GM18951 (cell line): Measurements from ENCODE around the gene NRSN2.
"Not testable (repeated sequence)": the region's sequence is repeated elsewhere in the genome, so short reads cannot be mapped to it uniquely, and the experiment has no call there.

ENCODE experiments used
- POLR2A ChIP-seq: IDR thresholded peaks from 4 replicates; pipeline ENCODE4 v1.6.1; 2011; ENCODE audit warnings: mild to moderate bottlenecking; ENCODE audit not compliant: insufficient read length, insufficient read depth; ENCODE audit errors: extremely low read depth
- in situ Hi-C: fragments of 300-500 bp; cut with MboI; formaldehyde crosslinking; loops from one replicate; pipeline ENCODE4 v1.12.0; 2022; ENCODE audit warnings: low sequenced_read_pairs, mixed read lengths, inconsistent platforms; ENCODE audit not compliant: unreplicated experiment

The NRSN2 gene

DNA sequence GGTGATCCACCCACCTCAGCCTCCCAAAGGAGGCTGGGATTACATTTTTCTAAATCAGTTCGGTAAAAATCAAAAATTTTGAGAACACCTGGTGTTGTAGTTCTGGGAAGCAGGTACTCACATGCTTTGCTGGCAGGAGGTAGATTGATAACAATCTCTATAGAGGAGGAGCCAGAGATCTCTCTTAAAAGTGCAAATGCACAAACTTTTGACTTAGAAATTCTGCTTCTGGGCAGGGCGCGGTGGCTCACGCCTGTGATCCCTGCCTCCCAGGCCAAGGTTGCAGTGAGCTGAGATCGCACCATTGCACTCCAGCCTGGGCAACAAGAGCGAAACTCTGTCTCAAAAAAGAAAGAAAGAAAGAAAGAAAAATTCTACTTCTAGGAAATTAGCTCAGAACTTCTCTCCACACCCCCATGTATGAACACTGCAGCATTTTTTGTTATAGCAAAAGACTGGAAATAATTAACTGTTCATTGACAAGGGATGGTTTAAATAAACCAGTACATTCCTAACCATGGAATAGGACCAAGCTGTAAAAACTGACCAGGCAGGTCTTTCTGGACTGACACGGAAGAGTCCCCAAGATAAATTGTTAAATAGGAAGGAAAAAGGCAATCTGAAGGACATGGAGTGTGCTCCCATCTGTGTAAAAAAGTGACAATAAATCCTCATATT lies 19.3 kb downstream of the NRSN2 start:
- in situ Hi-C loops = no loop called here
- TF ChIP-seq POLR2A = no peak

DNA sequence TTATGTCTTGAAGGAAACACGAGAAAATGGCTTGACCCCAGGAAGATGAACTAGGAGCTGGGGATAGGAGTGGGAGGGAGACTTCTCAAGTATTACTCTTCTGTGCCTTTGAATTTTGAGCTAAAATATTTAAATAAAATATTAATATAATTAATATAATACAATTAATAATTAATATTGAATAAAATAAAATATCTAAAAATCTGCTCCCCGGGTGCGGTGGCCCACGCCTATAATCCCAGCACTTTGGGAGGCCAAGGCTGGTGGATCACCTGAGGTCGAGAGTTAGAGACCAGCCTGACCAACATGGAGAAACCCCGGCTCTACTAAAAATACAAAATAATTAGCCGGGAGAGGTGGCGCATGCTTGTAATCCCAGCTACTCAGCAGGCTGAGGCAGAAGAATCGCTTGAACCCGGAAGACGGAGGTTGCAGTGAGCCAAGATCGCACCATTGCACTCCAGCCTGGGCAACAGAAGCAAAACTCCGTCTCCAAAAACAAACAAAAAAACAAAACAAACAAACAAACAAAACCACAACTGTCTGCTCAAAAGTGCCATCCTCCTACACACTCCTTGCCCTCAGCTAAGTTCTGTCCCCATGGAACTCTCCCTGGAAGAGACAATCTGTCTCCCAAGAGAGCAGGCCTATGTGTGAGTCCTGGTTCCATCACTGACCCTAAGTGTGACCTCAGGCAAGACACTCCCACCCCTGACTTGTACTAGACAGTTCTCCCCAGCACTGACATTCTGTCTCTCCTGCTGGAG lies 20.0 kb downstream of the NRSN2 start:
- TF ChIP-seq POLR2A = no peak
- in situ Hi-C loops = no loop called here

DNA sequence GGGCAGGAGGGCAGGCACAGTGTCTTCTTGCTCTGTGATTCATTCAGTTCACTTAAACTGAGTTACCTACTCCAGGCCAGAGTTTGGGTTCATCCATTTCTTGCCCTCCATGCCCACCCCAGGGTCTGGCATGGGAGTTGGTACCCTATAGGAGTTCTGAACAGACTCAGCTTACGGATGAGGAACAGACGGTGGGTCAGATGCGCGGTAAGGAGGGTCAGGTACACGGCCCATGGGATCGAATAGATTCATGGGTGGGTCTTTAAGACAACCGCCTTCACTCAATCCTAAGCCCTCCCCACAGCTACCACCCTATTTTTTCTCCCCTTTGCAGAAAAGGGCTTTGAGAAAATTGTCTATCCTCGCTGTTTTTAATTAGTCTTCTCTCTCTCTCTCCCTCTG lies 20.6 kb downstream of the NRSN2 start:
- in situ Hi-C loops = no loop called here
- TF ChIP-seq POLR2A = no peak

DNA sequence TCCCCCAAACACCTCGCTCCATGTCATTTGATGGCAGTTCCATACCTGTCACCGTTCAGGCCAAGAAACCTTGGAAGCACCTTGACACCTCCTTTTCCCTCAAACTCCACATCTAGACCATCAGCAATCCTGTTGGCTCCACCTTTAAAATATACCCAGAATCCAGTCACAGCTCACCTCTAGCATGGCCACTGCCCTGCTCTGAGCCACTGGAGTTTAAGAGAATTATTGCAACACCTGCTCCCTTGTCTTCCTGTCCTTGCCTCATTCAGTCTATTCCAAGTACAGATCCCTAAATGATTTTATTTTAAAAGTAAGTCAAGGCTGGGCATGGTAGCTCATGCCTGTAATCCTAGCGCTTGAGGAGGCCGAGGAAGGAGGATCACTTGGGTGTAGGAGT lies 22.0 kb downstream of the NRSN2 start:
- TF ChIP-seq POLR2A = no peak
- in situ Hi-C loops = no loop called here

DNA sequence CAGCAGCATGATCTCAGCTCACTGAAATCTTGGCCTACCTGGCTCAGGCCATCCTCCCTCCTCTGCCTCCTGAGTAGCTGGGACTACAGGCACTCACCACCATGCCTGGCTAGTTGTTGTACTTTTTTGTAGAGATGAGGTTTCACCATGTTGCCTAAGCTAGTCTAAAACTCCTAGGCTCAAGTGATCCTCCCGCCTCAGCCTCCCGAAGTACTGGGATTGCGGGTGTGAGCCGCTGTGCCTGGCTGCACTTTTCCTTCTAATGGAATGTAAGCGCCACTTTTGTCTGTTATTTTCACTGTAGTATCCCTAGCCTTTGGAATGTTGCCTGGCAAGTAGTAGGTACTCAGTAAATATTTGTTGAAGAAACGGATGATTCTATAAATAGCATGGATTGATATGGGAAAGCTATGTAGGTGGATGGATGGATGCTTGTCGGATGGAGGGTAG lies 23.3 kb downstream of the NRSN2 start:
- no peak for TF ChIP-seq POLR2A
- in situ Hi-C loops = no loop called here

DNA sequence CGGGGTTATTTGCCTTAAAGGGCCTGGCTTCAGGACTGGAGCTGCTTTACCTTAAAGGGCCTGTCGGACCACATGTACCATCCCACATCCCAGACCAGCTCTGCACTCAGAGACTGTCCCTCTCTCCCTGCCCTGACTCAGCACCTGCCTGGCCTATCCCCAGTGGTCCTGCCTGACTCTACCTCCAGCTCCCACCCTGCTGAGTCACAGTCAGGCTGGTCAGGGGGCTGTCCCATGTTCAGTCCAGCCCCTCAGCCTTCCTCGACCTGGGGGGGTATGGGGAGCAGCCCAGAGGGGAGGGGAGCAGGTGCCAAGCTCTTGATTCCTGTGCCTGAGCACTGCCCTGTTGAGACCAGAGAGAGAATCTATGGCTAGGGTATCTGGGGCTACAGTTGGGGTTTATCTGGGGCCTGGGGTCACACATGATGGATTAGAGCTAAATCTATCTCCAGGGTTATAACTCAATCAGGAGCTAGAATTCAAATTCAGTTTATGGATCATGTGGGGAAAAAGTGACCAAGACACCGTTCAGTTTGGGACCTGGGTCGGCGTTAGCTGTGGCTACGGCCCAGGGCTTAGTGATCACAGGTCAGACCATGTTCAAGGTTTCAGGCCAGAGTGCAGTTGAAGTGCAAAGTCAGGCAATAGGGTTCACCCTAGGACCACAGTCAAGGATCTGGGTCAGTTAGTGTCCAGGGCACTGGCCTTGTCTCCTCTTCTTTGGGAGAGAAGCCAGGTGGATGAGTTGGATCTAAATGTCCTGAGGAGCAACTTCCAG lies 24.3 kb downstream of the NRSN2 start:
- in situ Hi-C loops = no loop called here
- no peak for TF ChIP-seq POLR2A

- TF ChIP-seq POLR2A = no peak
- in situ Hi-C loops = no loop called here
Observed at GRCh38 chr20:371755-372542, 25.0 kb downstream of the NRSN2 start.

- in situ Hi-C loops = not testable (repeated sequence)
Observed at GRCh38 chr20:372543-373082, 25.7 kb downstream of the NRSN2 start.

- in situ Hi-C loops = no loop called here
- TF ChIP-seq POLR2A = no peak
Observed at GRCh38 chr20:373171-373890, 26.4 kb downstream of the NRSN2 start.

DNA sequence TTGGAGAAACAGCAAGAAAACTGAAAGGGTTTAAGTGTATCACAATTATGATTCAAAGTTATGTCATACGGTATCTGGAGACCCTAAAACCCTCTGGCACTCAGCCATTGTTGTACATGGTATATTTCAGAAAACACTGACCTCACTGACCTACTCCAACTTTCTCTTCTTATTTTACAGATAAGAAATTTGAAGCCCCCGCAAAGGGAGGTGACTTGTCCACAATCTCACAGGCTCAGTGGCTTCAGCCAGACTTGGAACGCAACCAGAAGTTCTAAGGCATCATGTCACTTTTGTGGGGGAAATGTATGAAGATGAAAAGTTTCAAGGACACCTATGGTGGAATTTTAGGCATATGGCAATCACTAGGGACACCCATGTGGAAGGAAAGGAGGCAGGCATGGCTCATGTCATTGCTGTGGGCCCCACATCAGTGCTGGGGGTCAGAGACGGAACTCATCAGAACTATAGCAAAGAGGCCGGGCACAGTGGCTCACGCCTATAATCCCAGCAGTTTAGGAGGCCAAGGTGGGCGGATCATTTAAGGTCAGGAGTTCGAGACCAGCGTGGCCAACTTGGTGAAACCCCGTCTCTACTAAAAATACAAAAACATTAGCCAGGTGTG lies 28.5 kb downstream of the NRSN2 start:
- in situ Hi-C loops = no loop called here

GRCh38 chr20:376089-376488 lies 29.2 kb downstream of the NRSN2 start:
- in situ Hi-C loops = no loop called here
- no peak for TF ChIP-seq POLR2A

More for the DNA sequence above, 28.5 kb downstream of the NRSN2 start:
- TF ChIP-seq POLR2A = no peak

GRCh38 chr20:376750-377149 lies 29.8 kb downstream of the NRSN2 start:
- no peak for TF ChIP-seq POLR2A
- in situ Hi-C loops = no loop called here

DNA sequence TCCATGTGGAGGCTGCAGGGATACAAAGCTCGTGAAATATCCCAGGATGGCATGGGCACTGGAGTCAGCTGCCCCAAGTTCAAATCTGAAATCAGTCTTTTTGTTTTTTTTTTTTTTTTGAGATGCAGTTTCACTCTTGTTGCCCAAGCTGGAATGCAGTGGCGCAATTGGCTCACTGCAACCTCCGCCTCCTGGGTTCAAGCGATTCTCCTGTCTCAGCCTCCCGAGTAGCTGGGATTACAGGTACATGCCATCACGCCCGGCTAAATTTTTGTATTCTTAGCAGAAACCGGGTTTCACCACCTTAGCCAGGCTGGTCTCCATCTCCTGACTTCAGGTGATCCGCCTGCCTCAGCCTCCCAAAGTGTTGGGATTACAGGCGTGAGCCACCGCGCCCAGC lies 30.7 kb downstream of the NRSN2 start:
- in situ Hi-C loops = not testable (repeated sequence)
